ENCODE measurements around the gene PRPF40A.
A peak's percentile ranks its signal among the peaks of the same experiment; 100 is the strongest.

The PRPF40A gene

DNA sequence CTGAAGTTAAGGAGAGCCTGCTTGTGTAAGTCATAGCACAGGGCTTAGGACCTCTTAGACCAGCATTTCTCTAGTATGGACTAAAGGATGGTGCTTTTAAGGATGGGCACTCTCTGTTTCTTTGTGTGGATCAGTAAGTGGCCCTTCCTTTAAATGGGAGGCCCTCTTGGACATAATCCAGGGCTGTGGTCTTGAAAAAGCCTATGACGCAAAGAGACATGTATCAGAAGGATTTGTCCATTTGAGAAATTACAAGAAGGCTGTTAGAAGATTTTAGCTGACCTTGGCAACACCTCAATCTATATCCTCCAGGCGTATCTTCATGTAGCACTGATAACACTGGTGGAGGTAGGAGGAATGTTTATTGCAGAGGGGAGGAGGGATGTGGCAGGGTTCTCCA is 79.2 kb downstream of the PRPF40A start:
- no peak overlapping the region for H3K27ac ChIP-seq
- no peaks in the 10 kb centered on the region for H3K9me3 ChIP-seq
- peaks cover 9% of the 10 kb centered on the region for H3K27me3 ChIP-seq
- H3K36me3 ChIP-seq, result no peaks in the 10 kb centered on the region
- peaks cover 12 to 17% of the 10 kb centered on the region in 2 experiments for H3K4me1 ChIP-seq (ENCODE audit: control insufficient read depth in 1 of 2, insufficient read depth in 1 of 2, low read depth in 1 of 2, low read length in 1 of 2)
- TF ChIP-seq, protein P1, sequence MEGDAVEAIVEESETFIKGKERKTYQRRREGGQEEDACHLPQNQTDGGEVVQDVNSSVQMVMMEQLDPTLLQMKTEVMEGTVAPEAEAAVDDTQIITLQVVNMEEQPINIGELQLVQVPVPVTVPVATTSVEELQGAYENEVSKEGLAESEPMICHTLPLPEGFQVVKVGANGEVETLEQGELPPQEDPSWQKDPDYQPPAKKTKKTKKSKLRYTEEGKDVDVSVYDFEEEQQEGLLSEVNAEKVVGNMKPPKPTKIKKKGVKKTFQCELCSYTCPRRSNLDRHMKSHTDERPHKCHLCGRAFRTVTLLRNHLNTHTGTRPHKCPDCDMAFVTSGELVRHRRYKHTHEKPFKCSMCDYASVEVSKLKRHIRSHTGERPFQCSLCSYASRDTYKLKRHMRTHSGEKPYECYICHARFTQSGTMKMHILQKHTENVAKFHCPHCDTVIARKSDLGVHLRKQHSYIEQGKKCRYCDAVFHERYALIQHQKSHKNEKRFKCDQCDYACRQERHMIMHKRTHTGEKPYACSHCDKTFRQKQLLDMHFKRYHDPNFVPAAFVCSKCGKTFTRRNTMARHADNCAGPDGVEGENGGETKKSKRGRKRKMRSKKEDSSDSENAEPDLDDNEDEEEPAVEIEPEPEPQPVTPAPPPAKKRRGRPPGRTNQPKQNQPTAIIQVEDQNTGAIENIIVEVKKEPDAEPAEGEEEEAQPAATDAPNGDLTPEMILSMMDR (IDR thresholded peaks at IDR 0.05), result no peak
- H3K4me3 ChIP-seq (ENCODE audit: low read depth in 1 of 2, low read length in 1 of 2), result no peak overlapping the region

GRCh38 chr2:152637251-152637650 is 80.0 kb downstream of the PRPF40A start:
- H3K27ac ChIP-seq, result no peak overlapping the region
- H3K27me3 ChIP-seq, result peaks cover 9% of the 10 kb centered on the region
- no peak overlapping the region for H3K4me3 ChIP-seq (ENCODE audit: low read depth in 1 of 2, low read length in 1 of 2)
- no peaks in the 10 kb centered on the region for H3K9me3 ChIP-seq
- TF ChIP-seq, protein P1 (IDR thresholded peaks at IDR 0.05), result no peak
- peaks cover 12 to 17% of the 10 kb centered on the region in 2 experiments for H3K4me1 ChIP-seq (ENCODE audit: control insufficient read depth in 1 of 2, insufficient read depth in 1 of 2, low read depth in 1 of 2, low read length in 1 of 2)
- no peaks in the 10 kb centered on the region for H3K36me3 ChIP-seq

GRCh38 chr2:152635635-152636298 is 81.5 kb downstream of the PRPF40A start:
- Histone ChIP-seq H3K27ac (no peak overlapping the region), H3K9me3 (no peaks in the 10 kb centered on the region), H3K27me3 (peaks cover 9% of the 10 kb centered on the region), H3K4me3 (ENCODE audit: low read depth in 1 of 2, low read length in 1 of 2) (no peak overlapping the region), H3K4me1 (ENCODE audit: control insufficient read depth in 1 of 2, insufficient read depth in 1 of 2, low read depth in 1 of 2, low read length in 1 of 2) (peaks cover 12 to 17% of the 10 kb centered on the region in 2 experiments), H3K36me3 (no peaks in the 10 kb centered on the region)
- TF ChIP-seq, protein P1 (IDR thresholded peaks at IDR 0.05), result peak; percentile 85

DNA sequence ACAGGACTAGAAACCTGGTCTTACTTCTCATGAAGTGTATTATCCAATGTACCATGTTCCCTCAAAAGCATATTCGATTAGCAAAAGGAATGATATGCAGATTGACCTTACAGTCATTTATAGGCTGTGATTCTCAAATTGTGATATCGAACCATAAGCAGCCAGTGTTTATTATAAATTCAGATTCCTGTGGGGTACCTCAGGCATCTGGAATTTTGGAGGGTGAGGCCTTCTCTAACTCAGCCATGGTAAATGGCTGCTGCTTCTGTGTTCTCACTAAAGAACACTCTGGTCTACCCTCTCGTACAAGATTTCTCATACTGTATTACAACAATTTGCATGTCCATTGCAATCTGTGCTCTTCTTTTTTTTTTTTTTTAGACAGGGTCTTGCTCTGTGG is 84.5 kb downstream of the PRPF40A start:
- TF ChIP-seq, protein P1 (IDR thresholded peaks at IDR 0.05), result no peak
- no peaks in the 10 kb centered on the region for H3K36me3 ChIP-seq
- H3K27ac ChIP-seq, result no peak overlapping the region
- peaks cover 12 to 17% of the 10 kb centered on the region in 2 experiments for H3K4me1 ChIP-seq (ENCODE audit: control insufficient read depth in 1 of 2, insufficient read depth in 1 of 2, low read depth in 1 of 2, low read length in 1 of 2)
- no peaks in the 10 kb centered on the region for H3K9me3 ChIP-seq
- no peak overlapping the region for H3K4me3 ChIP-seq (ENCODE audit: low read depth in 1 of 2, low read length in 1 of 2)
- H3K27me3 ChIP-seq, result no peaks in the 10 kb centered on the region

DNA sequence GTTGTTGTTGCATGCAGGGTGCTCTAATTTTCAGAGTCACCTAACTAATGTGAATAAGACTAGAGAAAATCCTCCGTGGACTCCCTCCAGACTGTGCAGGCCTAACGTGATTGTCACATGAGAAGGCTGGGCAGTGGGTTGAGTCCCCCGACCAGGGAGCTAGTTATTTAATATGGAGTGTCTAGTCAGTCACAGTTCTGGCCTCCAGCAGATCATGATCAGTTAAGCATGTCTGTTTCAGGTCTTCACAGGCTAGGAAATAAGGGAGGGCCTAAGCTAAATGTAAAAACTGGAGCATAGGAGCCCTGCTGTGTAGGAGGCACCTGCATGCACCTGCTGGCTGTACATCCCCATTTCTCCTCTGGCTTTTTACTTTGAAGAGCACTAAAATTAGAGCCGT is 86.8 kb downstream of the PRPF40A start:
- H3K9me3 ChIP-seq, result no peaks in the 10 kb centered on the region
- TF ChIP-seq, protein P1 (IDR thresholded peaks at IDR 0.05), result no peak
- no peak overlapping the region for H3K4me3 ChIP-seq (ENCODE audit: low read depth in 1 of 2, low read length in 1 of 2)
- no peak overlapping the region for H3K27ac ChIP-seq
- peaks cover 8 to 9% of the 10 kb centered on the region in 2 experiments for H3K4me1 ChIP-seq (ENCODE audit: control insufficient read depth in 1 of 2, insufficient read depth in 1 of 2, low read depth in 1 of 2, low read length in 1 of 2)
- no peaks in the 10 kb centered on the region for H3K36me3 ChIP-seq
- no peaks in the 10 kb centered on the region for H3K27me3 ChIP-seq

All from neutrophil (primary cell).